Suppressor macrophage treated with lipopolysaccharide for 1 hour (primary cell): ENCODE results near the gene PRELID1.

Experiments
- DNase-seq, 3 donors: peaks; one replicate each; pipeline ENCODE4 v3.0.0-alpha.2; 2020 to 2022

Gene PRELID1

GRCh38 chr5:177314376-177315342 lies 11.1 kb downstream of the PRELID1 start:
- no peak for DNase-seq

- DNase-seq: no peak
Measured at GRCh38 chr5:177315411-177315810, 11.8 kb downstream of the PRELID1 start.

GRCh38 chr5:177316005-177316404 lies 12.4 kb downstream of the PRELID1 start:
- DNase-seq: no peak

- peak; percentile 87 to 89 (median 89) for DNase-seq
Measured at GRCh38 chr5:177317959-177318377, 14.4 kb downstream of the PRELID1 start.

GRCh38 chr5:177319913-177320588 lies 16.5 kb downstream of the PRELID1 start:
- peak in 1 of 3 donors; percentile 40 for DNase-seq

GRCh38 chr5:177320879-177321278 lies 17.3 kb downstream of the PRELID1 start:
- peak; percentile 71 to 79 (median 76) for DNase-seq

GRCh38 chr5:177325868-177326381 lies 22.3 kb downstream of the PRELID1 start:
- no peak for DNase-seq

- DNase-seq: peak in 2 of 3 donors; percentile 24 to 45
Measured at GRCh38 chr5:177327539-177328522, 24.2 kb downstream of the PRELID1 start.

- DNase-seq: no peak
Measured at GRCh38 chr5:177328545-177329231, 25.1 kb downstream of the PRELID1 start.

- DNase-seq: no peak
Measured at GRCh38 chr5:177329883-177330282, 26.3 kb downstream of the PRELID1 start.

- DNase-seq: no peak
Measured at GRCh38 chr5:177330991-177331842, 27.6 kb downstream of the PRELID1 start.

- DNase-seq: no peak
Measured at GRCh38 chr5:177332031-177332895, 28.7 kb downstream of the PRELID1 start.

- DNase-seq: no peak
Measured at GRCh38 chr5:177332896-177333260, 29.3 kb downstream of the PRELID1 start.

- no peak for DNase-seq
Measured at GRCh38 chr5:177333420-177334154, 30.0 kb downstream of the PRELID1 start.

- DNase-seq: no peak
Measured at GRCh38 chr5:177334155-177334551, 30.6 kb downstream of the PRELID1 start.

- DNase-seq: no peak
Measured at GRCh38 chr5:177334781-177335700, 31.4 kb downstream of the PRELID1 start.

GRCh38 chr5:177335701-177336065 lies 32.1 kb downstream of the PRELID1 start:
- DNase-seq: no peak

GRCh38 chr5:177336112-177336511 lies 32.5 kb downstream of the PRELID1 start:
- peak; percentile 70 to 83 (median 73) for DNase-seq
